Transverse colon (tissue), 4 donors: ENCODE data around the gene KLK13. TPM values are rescaled to one million over a fixed set of nuclear protein-coding genes. Genes with fewer than 3 reads are reported as not detected.

Experiments
- DNase-seq: peaks from one replicate; pipeline ENCODE4 v3.0.0-alpha.2; 2019
- H3K27ac ChIP-seq, 4 donors: fragments of 200-600 bp; sonication (generic); 2 replicates each; pipeline ENCODE4 v1.5.1; 2016 to 2018; ENCODE audit warnings: inconsistent platforms in 4 of 4
- H3K27me3 ChIP-seq: fragments of 200-600 bp; sonication (generic); 2 replicates; pipeline ENCODE4 v1.5.1; 2017; ENCODE audit warnings: inconsistent platforms
- H3K36me3 ChIP-seq, 4 donors: fragments of 200-600 bp; sonication (generic); 2 replicates each; pipeline ENCODE4 v1.5.1; 2017 to 2019; ENCODE audit warnings: inconsistent platforms in 4 of 4
- H3K4me1 ChIP-seq, 4 donors: fragments of 200-600 bp; sonication (generic); 2 replicates each; pipeline ENCODE4 v1.5.1; 2017 to 2020; ENCODE audit warnings: inconsistent platforms in 4 of 4
- H3K4me3 ChIP-seq, 4 donors: fragments of 200-600 bp; sonication (generic); 1 replicate in 1 of 4; 2 replicates in 3 of 4; pipeline versions ENCODE4 v1.5.1 to v1.6.1; 2017 to 2019; ENCODE audit warnings: inconsistent platforms in 4 of 4
- H3K9me3 ChIP-seq, 2 donors: fragments of 200-600 bp; sonication (generic); 2 replicates each; pipeline ENCODE4 v1.5.1; 2017 to 2019; ENCODE audit warnings: inconsistent platforms in 2 of 2
- EP300 ChIP-seq: sonication (generic); formaldehyde crosslinking; IDR thresholded peaks from one replicate; pipeline ENCODE4 v1.6.1; 2017; ENCODE audit warnings: antibody characterized with exemption, low read depth
- POLR2A ChIP-seq: fragments of 450-650 bp; IDR thresholded peaks from one replicate; pipeline ENCODE4 v1.6.1; 2016; ENCODE audit warnings: antibody characterized with exemption, mild to moderate bottlenecking, moderate library complexity
- POLR2AphosphoS5 ChIP-seq, 3 donors: sonication (generic); formaldehyde crosslinking; IDR thresholded peaks; one replicate each; pipeline ENCODE4 v1.6.1; 2016; ENCODE audit warnings: antibody characterized with exemption in 3 of 3
- WGBS, 2 donors: methylation state at CpG; one replicate each; pipeline ENCODE4 v1.1.5; 2018; ENCODE audit warnings: low coverage in 1 of 2; 5-methylcytosine and 5-hydroxymethylcytosine counted together
- in situ Hi-C, 4 donors: fragments of 200-750 bp; cut with MboI; loops; one replicate each; pipeline versions ENCODE4 v1.15.0 to v1.15.1; 2017; ENCODE audit warnings: low sequenced_read_pairs in 3 of 4, low pct_ligation_motif_present in 1 of 4, low pct_unique_long_range_greater_than_20kb in 1 of 4
- intact Hi-C: fragments of 100-400 bp; cut with DNase I; formaldehyde crosslinking; loops from one replicate; pipeline ENCODE4 v1.15.1; 2023; ENCODE audit warnings: low total_unique reads
- total RNA-seq, 4 donors: library from RNA; depleted of rRNA; stranded (reverse); fragments of >200 nt; gene quantifications; one replicate each; pipeline ENCODE4 v1.1.0, GENCODE V29; 2016
- TF ChIP-seq, protein P1 (sequence below), 5 experiments: fragments of 200-600 bp in 3 of 5; fragments of 450-650 bp in 2 of 5; sonication (generic) in 3 of 5; IDR thresholded peaks; 1 replicate in 2 of 5; 2 replicates in 3 of 5; pipeline ENCODE4 v1.5.1; 2016 to 2017; ENCODE audit warnings: antibody characterized with exemption in 5 of 5, inconsistent platforms in 3 of 5, mild to moderate bottlenecking in 2 of 5, moderate library complexity in 1 of 5

Gene KLK13
- total RNA-seq, 4 donors from 2014 or later, result 3.3 TPM; not detected in 3

GRCh38 chr19:51091895-51092873 lies 27.3 kb upstream of the KLK13 start:
- Histone ChIP-seq H3K4me1 (peaks cover 0 to 8% (median 0%) of the 10 kb centered on the region in 4 donors), H3K27ac (no peak overlapping the region), H3K9me3 (no peaks in the 10 kb centered on the region), H3K4me3 (no peak overlapping the region), H3K27me3 (no peaks in the 10 kb centered on the region), H3K36me3 (no peaks in the 10 kb centered on the region)
- intact Hi-C loops, result no loop called here
- 38 to 40% methylated on average over 12 to 16 of the region's 16 CpGs for WGBS, 2 donors
- no peak for DNase-seq
- in situ Hi-C loops, result no loop called here
- no peak for TF ChIP-seq POLR2AphosphoS5 (IDR thresholded peaks at IDR 0.05)

DNA sequence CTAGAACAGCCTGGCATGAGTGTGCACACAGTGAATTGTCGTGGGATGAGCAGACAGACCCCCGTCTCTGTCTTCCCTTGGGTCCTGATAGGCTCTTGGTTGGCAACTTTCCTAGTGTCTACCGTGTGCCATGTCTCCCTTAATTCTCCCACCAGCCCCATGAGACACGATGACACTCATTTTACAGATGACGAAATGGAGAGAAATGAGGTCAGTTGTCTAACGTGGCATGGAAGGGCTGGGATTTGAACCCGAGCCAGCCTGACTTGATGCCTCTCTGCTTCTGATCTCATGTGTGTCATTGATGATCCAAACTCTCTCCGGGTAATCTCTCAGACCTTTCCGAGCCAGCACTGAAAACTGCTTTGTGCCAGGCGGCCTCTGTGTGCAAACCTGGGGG lies 26.2 kb upstream of the KLK13 start:
- in situ Hi-C loops, result no loop called here
- no peak overlapping the region for H3K27ac ChIP-seq
- H3K4me1 ChIP-seq, result peaks cover 0 to 8% (median 0%) of the 10 kb centered on the region in 4 donors
- 83 to 90% methylated on average over 6 to 10 of the region's 10 CpGs for WGBS, 2 donors
- H3K27me3 ChIP-seq, result no peaks in the 10 kb centered on the region
- no peak for DNase-seq
- no peaks in the 10 kb centered on the region for H3K9me3 ChIP-seq
- H3K4me3 ChIP-seq, result no peak overlapping the region
- no peaks in the 10 kb centered on the region for H3K36me3 ChIP-seq
- TF ChIP-seq EP300, result no peak
- TF ChIP-seq, protein P1, sequence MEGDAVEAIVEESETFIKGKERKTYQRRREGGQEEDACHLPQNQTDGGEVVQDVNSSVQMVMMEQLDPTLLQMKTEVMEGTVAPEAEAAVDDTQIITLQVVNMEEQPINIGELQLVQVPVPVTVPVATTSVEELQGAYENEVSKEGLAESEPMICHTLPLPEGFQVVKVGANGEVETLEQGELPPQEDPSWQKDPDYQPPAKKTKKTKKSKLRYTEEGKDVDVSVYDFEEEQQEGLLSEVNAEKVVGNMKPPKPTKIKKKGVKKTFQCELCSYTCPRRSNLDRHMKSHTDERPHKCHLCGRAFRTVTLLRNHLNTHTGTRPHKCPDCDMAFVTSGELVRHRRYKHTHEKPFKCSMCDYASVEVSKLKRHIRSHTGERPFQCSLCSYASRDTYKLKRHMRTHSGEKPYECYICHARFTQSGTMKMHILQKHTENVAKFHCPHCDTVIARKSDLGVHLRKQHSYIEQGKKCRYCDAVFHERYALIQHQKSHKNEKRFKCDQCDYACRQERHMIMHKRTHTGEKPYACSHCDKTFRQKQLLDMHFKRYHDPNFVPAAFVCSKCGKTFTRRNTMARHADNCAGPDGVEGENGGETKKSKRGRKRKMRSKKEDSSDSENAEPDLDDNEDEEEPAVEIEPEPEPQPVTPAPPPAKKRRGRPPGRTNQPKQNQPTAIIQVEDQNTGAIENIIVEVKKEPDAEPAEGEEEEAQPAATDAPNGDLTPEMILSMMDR (IDR thresholded peaks at IDR 0.05), result no peak
- no peak for TF ChIP-seq POLR2AphosphoS5 (IDR thresholded peaks at IDR 0.05)
- TF ChIP-seq POLR2A, result no peak
- intact Hi-C loops, result no loop called here

GRCh38 chr19:51090471-51090870 lies 25.6 kb upstream of the KLK13 start:
- in situ Hi-C loops (no loop called here), intact Hi-C loops (no loop called here)
- no peak for DNase-seq
- Histone ChIP-seq H3K27ac (no peak overlapping the region), H3K27me3 (no peaks in the 10 kb centered on the region), H3K36me3 (no peaks in the 10 kb centered on the region), H3K4me1 (peaks cover 0 to 8% (median 0%) of the 10 kb centered on the region in 4 donors), H3K4me3 (no peak overlapping the region), H3K9me3 (no peaks in the 10 kb centered on the region)
- 73 to 77% methylated on average over 6 to 8 of the region's 8 CpGs for WGBS, 2 donors
- TF ChIP-seq, protein P1 (IDR thresholded peaks at IDR 0.05), result no peak
- TF ChIP-seq EP300 (no peak), POLR2A (no peak), POLR2AphosphoS5 (IDR thresholded peaks at IDR 0.05) (no peak)

DNA sequence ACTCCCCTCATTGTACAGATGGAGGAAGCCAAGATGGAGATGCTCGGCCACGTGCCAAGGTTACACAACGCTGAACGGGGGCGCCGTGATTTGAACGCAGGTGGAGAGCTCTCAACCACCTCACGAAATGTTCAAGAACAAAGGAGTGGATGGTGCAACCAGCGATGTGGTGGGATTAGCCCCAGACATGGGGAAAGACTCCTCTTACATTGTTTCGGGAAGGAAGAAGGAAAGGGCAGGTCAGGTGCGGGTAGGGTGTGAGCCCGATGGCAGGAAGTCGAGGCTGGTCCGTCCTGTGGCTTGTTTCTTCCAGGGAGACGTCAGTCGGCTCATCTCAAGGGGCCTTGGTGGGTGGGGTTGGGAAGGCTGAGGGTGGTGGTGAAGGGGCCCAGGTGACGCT lies 24.9 kb upstream of the KLK13 start:
- in situ Hi-C loops, result no loop called here
- H3K27ac ChIP-seq, result no peak overlapping the region
- 88 to 96% methylated on average over 7 to 15 of the region's 17 CpGs for WGBS, 2 donors
- intact Hi-C loops, result no loop called here
- H3K4me1 ChIP-seq, result peaks cover 0 to 8% (median 0%) of the 10 kb centered on the region in 4 donors
- DNase-seq, result no peak
- no peaks in the 10 kb centered on the region for H3K9me3 ChIP-seq
- no peak overlapping the region for H3K4me3 ChIP-seq
- H3K27me3 ChIP-seq, result no peaks in the 10 kb centered on the region
- no peaks in the 10 kb centered on the region for H3K36me3 ChIP-seq
- TF ChIP-seq POLR2AphosphoS5 (IDR thresholded peaks at IDR 0.05) (no peak), POLR2A (no peak), EP300 (no peak)
- TF ChIP-seq, protein P1 (IDR thresholded peaks at IDR 0.05), result no peak
